GM18867 (cell line): ENCODE data around the gene ATG7.
"Not testable (repeated sequence)": the region's sequence is repeated elsewhere in the genome, so short reads cannot be mapped to it uniquely, and the experiment has no call there.

Experiments used
- ATAC-seq: cut with Tn5 transposase; IDR thresholded peaks from one replicate; pipeline ENCODE4 v1.9.1; 2021; ENCODE audit warnings: mild to moderate bottlenecking, moderate library complexity; ENCODE audit not compliant: unreplicated experiment

Gene ATG7

DNA sequence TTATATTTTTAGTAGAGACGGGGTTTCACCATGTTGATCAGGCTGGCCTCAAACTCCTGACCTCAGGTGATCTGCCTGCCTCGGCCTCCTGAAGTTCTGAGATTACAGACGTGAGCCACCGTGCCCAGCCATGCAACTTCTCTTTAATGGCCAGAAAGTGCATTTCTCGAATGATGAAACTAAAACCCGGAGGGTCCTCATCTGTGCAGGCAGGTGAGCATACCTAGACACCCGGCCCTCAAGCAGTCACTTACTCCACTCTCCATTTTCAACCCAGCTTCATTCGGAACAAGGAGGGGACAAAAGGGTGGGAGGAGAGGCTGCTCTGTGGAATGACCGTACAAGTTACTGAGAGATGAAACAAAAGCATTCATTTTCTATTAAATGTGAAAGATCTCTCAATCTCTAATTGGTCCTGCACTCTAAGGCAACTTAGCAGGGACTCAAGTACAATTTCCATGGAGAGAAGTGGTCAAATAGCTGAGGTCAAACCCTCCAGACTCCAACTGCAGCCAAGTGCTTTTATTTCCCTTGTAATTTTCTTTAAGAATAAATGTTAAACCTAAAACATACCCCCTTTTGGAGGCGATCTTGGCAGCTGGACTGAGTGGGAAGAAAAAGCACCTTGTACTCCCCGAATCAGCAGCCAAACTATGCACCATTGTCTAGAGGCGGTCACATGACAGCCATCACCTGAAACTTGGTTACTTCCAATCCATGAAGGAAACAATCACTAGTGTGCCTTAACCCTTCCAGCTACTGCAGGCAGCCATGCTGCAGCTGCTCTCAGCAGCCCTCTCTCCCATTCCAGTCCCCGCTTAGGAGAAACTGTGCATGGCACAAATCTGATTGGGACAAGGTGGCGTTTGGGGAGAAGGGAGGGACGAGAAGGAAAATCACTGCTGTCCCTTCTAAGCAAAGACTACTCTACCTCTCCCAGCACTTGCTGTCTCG is 309.3 kb downstream of the ATG7 start:
- no peak for ATAC-seq

DNA sequence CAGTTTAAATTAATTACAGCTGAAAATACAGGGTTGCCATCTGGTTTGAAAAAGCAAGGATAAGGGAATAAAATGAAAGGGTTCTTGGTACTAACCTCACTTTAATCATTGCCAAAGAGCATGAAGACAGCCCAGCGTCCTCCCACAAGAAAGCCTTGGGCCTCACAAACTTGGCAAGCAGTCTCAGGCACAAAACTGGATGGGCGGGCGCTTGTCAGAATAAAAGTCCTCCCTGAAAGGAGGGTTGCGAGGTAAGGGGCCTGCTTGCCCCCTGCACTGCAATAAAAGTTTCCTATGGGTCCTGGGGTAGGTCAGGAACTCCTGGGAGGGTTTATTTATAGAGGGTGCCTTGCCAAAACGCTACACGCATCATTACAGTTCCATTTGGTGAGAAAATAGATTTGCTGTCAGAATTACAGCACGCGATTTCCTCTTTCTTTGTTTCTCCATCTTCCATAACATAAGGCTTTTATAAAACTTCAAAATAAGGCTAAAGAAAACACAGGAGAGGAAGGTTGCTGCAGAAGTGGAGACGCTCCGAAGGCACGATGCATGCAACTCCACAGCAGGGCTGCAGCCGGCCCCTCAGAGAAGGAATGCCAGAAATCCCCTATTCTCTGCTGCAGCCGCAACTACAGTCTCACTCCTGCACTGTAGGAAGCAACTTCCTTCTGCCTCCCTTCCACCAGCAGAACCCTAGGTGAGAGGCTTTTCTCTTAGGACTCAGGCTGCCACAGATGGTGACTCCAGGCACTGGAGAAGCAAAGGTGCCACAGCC is 310.2 kb downstream of the ATG7 start:
- no peak for ATAC-seq

DNA sequence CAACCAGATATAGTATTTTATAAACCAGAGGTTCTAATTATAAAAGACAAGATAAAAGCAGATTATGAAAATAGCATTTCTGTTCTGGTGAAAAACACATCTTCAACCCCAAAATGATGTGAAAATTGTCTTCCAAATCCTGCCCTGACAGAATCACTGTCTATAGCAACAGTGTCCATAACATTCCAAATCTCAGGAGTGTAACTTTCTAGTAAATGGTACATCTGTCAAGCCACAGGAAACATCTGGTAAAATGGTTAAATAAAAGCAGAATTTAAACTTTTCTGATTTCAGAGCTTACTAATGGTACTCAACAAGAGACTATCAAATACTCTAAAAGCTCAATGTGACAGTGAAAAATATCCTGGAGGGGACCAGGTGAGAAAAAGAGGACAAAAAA is 311.0 kb downstream of the ATG7 start:
- no peak for ATAC-seq

DNA sequence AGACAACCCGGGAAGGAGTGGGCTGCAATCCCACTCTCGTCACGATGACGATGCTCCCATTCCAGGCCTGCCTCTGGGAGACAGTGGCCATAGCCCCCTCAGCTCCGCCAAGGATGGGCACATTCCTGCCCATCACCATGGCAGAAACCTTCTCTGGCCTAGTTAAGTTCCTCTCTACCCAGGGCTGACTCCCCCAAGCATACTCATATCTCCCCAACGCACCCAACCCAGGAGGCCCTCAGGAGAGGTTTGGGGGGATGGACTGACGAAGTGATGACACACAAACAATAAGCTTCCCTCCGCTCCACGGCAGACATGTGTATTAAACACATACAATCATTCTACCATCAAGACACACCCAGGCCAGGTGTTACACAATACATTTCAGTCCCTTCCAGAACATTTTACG is 311.4 kb downstream of the ATG7 start:
- no peak for ATAC-seq

DNA sequence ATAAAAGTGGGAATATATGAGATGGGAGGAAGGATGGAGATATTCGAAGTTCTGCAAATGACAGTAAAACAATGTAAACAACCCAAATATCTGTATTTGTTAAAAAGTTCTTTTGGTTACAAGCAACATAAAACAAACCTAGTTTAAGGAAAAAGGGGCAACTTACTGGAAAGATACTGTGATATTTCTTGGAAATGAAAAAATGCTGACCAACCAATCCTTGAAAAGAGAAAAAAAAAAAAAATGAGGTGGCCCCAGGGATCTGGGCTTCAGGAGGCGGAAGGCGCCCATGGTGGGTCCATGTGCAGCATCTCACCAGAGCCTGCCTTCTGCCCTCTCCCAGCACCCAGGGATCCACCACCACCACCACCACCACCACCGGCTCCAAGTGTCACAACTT is 312.4 kb downstream of the ATG7 start:
- ATAC-seq: no peak

DNA sequence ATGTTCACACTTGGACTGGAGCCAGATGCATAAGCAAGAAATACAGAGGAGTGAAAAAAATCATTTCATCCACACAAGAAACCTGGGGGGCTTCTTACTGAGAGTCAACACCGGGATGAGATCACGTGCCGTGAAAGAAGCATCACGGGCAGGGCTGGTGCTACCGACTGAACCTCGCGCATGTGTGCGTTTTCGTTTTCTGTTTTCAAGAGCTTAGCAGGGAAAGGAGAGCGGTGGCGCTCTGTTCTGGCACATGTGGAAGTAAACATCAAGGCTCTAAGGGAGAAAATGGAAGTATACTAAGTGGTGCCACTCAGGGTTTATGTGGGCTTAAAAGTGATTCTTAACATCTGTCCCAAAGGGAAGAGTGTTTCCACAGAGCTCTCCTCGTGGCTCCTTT is 315.6 kb downstream of the ATG7 start:
- ATAC-seq: no peak

DNA sequence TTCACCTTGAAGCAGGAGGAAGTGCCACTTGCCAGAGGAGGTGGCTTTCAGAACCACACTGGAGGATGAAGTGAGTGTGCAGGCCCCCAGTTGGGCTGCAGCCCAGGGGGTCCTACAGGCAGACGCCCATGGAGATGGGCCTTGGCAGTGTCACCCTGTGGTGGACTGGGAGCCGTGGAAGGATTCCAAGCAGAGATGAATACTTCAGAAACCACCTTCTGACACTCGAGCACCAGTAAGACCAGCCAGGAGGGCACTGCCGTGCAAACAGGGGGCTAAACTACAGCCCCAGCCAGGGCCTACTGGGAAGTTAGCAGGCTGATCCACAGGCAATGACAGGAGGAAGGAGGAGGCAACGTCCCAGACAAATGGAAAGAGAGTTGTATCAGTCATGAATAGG is 316.1 kb downstream of the ATG7 start:
- no peak for ATAC-seq

DNA sequence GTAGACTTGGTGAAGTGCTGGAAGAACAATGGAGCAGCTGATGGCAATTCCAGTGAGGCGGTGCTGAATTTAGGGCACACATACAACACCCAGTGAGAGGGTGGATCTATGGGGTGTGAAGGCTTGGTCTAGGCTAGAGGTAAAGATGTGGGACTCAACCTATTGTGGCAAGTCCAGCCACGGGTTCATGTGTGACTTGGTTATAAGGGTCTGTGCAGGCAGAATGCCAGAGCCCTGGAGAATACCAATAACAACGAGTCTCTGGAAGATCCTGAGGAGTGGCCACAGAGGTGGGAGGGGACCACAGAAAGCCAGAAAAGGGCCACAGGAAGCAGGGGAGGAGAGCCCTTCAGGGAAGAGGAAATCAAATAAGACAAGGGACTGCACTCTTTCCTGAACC is 316.6 kb downstream of the ATG7 start:
- no peak for ATAC-seq

DNA sequence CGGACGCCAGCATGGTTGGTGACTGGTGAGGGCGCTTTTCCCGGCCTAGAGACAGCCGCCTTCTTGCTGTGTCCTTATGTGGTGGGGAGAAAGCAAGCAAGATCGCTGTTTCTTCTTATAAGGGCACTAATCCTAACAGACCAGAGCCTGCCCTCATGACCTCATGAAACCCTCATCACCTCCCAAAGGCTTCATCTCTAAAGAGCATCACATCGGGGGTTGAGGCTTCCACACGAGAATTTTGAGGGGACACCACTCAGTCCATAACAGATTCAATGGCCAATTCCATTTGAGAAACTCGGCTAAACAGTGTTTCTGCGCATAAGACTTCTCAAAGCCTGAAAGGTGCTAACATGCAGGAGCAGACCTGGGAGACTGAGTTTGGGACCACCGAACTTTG is 317.5 kb downstream of the ATG7 start:
- no peak for ATAC-seq

DNA sequence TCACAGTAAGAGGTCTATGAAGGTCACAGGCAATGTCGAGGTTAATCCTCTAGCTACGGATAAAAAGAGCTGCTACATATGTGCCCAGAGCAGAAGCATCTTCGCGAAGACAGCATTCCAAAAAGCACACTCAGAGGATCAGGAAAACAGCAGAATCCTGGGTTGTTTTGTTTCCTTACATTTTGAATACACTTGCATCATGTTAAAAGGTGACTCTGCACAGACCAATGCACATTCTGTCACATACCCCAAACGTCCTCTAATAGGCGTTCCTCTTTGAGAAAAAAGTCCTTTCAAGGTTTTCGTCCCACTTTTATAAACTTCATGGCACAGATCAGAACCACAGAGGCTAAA is 318.8 kb downstream of the ATG7 start:
- ATAC-seq: no peak

DNA sequence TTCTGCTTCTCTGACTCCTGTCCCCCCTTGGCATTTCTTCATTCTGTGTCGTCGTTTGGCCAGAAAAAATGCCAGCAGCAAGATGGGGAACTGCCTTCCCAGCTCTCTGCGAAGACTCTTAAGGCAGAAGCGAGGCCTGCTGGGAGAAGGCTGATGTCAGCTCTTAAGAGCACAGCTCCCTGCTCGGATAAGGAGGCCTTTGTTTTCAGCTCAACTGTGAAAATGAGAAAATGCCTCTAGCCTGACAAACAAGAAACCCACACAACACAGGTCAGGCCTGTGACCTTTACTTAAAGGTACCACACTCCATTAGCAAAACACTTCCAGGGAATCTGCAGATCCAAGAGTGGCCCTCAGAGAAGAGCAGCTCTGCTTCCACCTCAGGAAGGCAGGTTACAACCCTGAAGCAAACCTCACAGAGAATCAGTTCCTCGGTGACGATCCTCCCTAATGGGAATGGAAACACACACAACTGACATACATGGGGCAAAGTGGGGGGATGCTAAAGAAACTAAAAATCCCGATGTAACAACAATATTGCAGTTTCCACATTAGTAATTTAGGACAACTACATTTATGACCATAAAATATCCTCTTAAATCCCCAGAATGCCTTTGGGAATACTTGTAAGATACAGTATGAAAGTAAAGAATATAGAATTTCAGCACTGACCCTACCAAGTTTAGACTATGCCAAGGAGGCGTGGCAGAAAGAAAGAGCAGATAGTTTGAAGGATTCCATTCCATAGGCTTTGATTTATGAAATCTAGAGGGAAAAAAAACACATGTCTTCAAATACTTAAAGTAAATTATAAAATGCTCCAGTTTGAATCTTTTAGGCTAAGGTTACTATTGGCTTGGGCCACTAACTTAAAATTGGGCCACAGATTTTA is 319.4 kb downstream of the ATG7 start:
- no peak for ATAC-seq

DNA sequence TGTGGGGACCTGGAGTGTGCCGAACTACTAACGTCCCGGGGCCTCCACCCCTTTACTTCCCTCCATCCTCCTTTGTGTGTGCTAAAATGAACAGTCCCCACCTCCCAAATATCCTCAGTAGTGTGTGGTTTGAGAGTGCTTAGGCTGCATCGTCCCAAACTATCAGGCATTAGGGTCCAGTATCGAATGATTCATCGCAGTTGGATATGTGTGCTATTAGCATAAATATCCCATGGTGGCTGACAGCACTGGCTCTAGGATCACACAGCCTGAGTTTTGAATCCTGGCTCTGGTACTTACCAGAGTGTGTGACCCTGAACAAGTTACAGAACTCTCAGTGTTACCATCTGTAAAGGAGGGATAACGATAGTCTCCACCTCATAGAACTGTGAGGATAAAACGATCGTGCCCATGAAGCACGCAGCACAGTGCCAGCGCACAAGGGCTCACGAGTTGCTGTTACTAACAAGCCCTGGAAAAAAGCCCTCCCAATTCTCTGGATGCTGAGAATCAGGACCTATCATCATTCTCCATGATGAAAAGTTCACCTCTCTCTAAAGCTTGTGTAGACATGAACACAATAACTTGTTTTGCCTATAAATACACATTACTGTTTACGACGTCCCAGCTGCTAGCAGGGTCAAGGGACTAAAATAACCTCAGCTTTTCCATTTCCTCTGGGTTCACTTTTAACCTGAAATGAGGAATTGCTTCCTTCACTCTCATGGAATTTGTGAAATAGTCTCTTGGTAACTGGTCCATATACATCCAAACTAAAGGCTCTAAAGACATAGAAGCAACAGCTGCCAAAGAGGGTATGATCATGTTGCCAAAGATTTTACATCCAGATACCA is 320.5 kb downstream of the ATG7 start:
- ATAC-seq: no peak

DNA sequence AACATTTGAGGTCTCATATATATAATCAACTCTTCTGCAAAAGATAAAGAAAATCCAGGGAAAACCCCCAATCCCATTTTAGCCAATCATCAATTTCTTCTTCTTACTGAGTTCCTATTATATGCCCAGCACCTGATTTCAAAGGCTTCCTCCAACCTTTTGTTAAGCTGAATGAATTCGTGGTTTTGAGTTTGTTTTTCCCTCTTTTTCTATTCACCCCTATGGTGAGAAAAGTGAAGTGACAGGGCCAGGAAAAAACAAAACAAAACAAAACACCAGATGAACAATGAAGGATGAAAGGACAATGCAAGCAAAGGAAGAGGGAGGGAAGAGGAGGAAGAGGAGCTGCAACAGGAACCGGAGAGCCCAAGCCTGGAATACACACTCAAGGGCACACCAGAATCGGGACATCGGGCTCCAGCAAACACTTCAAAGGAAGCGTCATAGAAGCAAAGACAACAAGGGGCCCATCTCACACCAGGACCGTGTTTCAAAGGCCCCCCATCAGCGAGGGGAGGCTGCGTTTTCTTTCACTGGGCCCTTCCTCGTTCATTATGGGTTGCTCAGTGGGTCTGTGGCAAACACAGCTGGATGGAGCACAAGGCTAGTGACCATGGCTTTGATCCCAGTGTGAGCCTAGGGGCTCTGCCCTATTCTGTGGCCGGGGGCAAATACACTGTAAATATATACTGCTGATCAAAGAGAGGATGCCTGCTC is 321.3 kb downstream of the ATG7 start:
- ATAC-seq: no peak

DNA sequence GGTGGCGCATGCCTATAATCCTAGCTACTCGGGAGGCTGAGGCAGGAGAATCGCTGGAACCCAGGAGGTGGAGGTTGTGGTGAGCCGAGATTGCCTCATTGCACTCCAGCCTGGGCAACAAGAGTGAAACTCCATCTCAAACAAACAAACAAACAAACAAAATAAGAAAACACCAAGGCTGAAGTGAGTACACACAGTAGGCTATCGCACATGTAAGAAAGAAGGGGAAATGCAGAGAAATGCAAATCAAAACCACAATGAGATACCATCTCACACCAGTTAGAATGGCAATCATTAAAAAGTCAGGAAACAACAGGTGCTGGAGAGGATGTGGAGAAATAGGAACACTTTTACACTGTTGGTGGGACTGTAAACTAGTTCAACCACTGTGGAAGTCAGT is 322.8 kb downstream of the ATG7 start:
- not testable (repeated sequence) for ATAC-seq

DNA sequence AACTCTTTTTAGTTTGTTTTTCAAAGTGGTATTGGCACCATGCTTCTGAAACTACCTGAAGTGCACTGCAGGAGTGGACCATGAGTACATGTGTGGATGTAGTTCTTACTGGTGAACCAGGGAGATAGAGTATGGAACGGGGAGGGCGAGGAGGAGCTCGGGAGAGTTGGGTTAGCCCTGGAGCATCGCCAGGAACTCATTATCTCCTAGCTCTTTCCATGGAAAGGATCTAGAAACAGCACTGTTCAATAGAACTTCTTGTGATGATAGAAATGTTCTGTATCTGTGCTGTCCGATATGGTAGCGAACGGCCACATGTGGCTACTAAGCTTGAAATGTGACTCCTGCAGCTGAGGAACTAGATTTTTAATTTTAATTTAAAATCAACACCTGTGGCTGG is 324.2 kb downstream of the ATG7 start:
- no peak for ATAC-seq

DNA sequence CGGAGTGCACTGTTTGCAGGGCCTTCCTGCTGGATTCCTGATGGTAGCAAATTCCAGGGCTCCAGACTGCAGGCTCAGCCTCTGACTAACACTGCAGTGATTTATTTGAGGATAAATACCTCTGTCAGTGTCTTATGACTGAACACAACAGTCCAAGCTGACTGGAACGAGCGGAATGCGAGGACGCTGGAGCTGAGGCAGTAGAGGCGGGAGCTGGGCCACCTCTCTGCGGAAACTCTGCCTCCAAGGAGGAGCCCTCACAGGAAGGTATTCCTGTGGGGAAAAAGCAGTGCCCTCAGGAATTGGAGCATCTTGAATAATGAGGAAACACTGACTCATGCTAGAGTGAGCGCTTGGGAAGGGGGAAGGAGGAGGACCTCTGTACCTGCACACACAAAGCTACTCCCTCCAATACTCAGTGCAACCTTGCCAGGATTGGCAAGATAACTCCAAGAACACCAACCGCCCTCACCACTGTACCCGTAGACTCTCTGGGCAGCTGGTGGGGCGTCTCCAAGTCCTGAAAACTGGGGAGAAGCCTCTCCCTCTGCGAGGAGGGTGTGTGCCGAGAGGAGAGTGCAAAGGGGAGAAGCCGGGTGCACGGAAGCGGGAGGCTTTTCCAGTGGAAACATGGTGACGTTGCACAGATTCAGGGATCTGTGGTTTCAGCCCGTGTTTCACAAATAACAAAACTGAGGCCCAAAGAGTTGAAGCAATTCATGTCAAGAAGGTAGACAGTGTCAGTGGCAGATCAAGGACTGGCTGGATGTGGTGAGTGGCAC is 328.5 kb downstream of the ATG7 start:
- ATAC-seq: no peak

DNA sequence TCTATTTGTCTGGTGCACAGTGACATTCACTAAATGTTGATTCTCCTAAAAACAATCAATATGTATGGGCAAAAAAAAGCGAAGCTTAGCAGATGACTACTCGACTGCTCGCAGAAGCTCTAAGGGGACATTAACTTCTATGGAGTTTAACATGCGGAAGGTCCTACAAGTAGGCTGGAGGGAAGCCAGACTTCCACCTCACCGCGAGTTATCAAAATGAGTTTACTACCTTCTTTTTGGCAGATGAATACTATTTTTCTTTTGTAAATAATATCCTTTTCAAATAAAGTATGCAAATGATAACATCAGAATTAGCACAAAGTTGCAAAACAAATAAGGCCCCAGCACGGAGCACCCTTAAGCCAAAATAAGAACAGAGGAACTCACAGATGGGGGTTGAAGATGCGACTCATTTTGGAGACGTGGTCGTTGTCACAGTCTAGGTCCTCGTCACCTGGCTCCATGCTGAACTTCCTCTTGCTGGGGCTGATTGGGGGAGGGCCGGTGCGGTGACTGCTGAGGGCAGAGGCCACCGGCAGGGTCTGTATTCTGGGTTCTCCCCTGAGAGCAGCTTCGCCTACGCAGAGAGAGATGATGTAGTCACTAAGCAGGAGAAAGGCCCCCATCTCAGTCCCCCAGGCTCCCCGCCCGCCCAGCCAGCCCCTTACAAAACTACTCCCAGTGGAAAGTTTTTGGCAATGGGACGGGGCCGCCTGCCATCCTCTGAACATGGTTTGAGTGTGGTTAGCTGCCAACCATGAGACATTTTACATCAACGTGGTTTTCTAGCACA is 329.4 kb downstream of the ATG7 start:
- ATAC-seq: peak; percentile 89

DNA sequence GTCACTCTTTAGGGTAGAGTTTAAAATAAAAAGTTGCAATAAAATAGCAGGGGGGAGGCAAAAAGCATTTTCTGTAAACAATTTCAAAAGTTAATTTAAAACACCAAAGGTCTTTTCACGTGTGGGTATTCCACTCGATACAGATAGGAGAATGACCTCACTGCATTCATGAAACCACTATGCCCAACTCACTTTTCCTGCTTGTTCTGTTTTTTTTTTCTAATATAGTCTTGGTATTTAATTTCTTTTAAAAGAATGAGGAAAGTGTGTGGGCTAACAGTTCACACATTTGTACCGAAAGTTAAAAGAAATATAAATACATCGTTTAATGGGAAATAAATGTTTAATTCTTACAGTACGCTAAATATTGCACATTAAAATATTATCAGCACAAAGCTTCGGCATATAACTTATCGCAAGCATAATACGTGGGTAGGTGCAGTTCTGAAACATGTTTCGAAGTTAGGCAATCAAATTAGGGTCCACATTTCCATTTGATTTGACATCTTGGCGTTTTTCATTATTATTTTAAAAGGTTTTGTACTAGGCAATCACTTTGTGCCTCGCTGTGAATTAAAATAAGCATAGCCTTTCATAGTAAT is 330.1 kb downstream of the ATG7 start:
- no peak for ATAC-seq
